Ovary (tissue), 9 donors: ENCODE data around the gene FOXD2. TPM values are rescaled to one million over a fixed set of nuclear protein-coding genes. Genes with fewer than 3 reads are reported as not detected.
"Not testable (repeated sequence)": the region's sequence is repeated elsewhere in the genome, so short reads cannot be mapped to it uniquely, and the experiment has no call there.

Experiments
- DNase-seq, 5 donors: peaks; one replicate each; pipeline ENCODE4 v3.0.0-alpha.2; 2019 to 2020
- H3K27ac ChIP-seq, 2 donors: fragments of 200-600 bp; one replicate each; pipeline versions ENCODE4 v1.5.1 to v1.8.0; 2019 to 2022
- H3K27me3 ChIP-seq: fragments of 200-600 bp; one replicate; pipeline ENCODE4 v1.8.0; 2022
- H3K36me3 ChIP-seq: fragments of 200-600 bp; sonication (generic); one replicate; pipeline ENCODE4 v1.5.1; 2019
- H3K4me1 ChIP-seq: one replicate; pipeline ENCODE4 v1.8.1; 2013; ENCODE audit warnings: mild to moderate bottlenecking, moderate library complexity; ENCODE audit not compliant: insufficient read depth
- H3K4me3 ChIP-seq: fragments of 200-600 bp; sonication (generic); one replicate; pipeline ENCODE4 v1.5.1; 2017
- H3K9me3 ChIP-seq, 2 donors: fragments of 200-600 bp in 1 of 2; sonication (generic) in 1 of 2; one replicate each; pipeline versions ENCODE4 v1.5.1 to v1.8.1; 2013 to 2019; ENCODE audit warnings: mild to moderate bottlenecking in 1 of 2, moderate library complexity in 1 of 2
- EP300 ChIP-seq: sonication (generic); formaldehyde crosslinking; IDR thresholded peaks from one replicate; pipeline ENCODE4 v1.6.1; 2017; ENCODE audit warnings: antibody characterized with exemption
- POLR2A ChIP-seq: fragments of 450-650 bp; IDR thresholded peaks from one replicate; pipeline ENCODE4 v1.6.1; 2017; ENCODE audit warnings: antibody characterized with exemption, mild to moderate bottlenecking, moderate library complexity
- WGBS, 3 donors: extraction: QIAGEN DNeasy Blood & Tissue Kit in 1 of 3; methylation state at CpG; one replicate each; pipeline versions ENCODE4 v1.1.5 to v1.1.7; 2013 to 2017; 5-methylcytosine and 5-hydroxymethylcytosine counted together
- intact Hi-C, 4 donors: fragments of 100-400 bp; cut with DNase I; formaldehyde crosslinking; loops; one replicate each; pipeline versions ENCODE4 v1.11.0 to v1.15.1; 2022 to 2023
- polyA plus RNA-seq, 2 donors: library from polyadenylated mRNA; stranded (reverse); fragments of 200-250 nt in 1 of 2; fragments of 350-450 nt in 1 of 2; fragmentation: Illumina TruSeq in 1 of 2; extraction: RNeasy Lipid Tissue Mini Kit (QIAGEN cat#74804) in 1 of 2; gene quantifications; one replicate each; pipeline ENCODE4 v1.2.3, GENCODE V29; 2013 to 2014
- total RNA-seq, 7 donors: library from RNA; depleted of rRNA in 2 of 7; stranded (reverse); fragments of >200 nt in 2 of 7; fragmentation: NEBNext Ultra II Directional in 3 of 7; extraction: Animal tissue kit (Norgen Biotek cat#: 25700) in 3 of 7; gene quantifications; one replicate each; pipeline versions ENCODE4 v1.1.0 to v1.2.4, GENCODE V29; 2016 to 2023
- TF ChIP-seq, protein P1 (sequence below), 3 donors: fragments of 450-650 bp in 2 of 3; fragments of 200-600 bp in 1 of 3; IDR thresholded peaks; one replicate each; pipeline versions ENCODE4 v1.5.1 to v1.8.0; 2016 to 2022; ENCODE audit warnings: antibody characterized with exemption in 3 of 3, mild to moderate bottlenecking in 1 of 3
- donor health status: DM: no; HTN: no; CAD: no; lungs with moderate emphysema.
- donor health status: DM: no; HTN: no; CAD: no.
- donor health status: Bipolar disorder and iron deficiency.
- donor health status: DM: yes; HTN: yes; CAD: no.
- donor health status: DM: no; HTN: no; CAD: no.
- donor health status: DM: yes; HTN: yes; CAD: no.

FOXD2 gene
- total and polyA plus RNA-seq, 9 donors, result 0.05 to 0.18 (median 0.09) TPM; not detected in 3

DNA sequence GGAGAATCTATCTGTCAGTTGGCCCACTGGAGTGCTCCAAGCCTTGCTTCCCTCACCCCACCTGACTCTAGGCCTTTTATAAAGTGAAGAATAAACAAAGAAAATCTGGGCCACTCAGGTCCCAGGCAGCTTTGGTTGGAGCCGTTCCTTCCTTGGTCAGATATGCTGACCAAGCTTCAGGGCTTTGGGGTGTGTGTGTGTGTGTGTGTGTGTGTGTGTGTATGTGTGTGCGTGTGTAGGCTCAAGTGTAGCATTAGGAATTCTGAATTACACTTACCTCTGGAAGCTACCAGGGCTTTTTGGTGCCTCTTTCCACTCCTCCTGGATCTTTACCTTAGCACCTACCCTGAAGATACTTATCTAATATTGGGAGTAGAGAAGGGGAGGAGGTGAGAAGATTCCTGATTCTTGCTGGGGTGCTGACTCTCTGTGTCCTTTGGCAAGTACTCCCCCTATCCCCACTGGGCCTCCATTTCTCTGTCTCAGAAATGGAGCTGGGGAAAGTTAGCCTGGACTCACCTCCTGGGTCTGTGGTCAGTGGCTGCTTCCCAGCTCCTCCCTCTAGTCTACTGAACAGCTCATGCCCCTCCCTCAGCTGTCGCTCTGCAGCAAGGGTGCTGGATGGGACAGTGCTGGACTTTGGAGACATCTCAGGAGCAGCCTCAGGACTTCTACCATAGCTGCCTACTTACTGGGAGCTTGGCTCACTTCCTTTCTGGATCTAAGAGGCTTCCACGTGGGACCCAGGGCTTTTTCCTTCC is 10.8 kb downstream of the FOXD2 start:
- intact Hi-C loops, result no loop called here
- Histone ChIP-seq H3K4me3 (no peak overlapping the region), H3K36me3 (no peaks in the 10 kb centered on the region), H3K9me3 (no peaks in the 10 kb centered on the region), H3K4me1 (no peaks in the 10 kb centered on the region), H3K27me3 (no peaks in the 10 kb centered on the region), H3K27ac (no peak overlapping the region)
- TF ChIP-seq, protein P1, sequence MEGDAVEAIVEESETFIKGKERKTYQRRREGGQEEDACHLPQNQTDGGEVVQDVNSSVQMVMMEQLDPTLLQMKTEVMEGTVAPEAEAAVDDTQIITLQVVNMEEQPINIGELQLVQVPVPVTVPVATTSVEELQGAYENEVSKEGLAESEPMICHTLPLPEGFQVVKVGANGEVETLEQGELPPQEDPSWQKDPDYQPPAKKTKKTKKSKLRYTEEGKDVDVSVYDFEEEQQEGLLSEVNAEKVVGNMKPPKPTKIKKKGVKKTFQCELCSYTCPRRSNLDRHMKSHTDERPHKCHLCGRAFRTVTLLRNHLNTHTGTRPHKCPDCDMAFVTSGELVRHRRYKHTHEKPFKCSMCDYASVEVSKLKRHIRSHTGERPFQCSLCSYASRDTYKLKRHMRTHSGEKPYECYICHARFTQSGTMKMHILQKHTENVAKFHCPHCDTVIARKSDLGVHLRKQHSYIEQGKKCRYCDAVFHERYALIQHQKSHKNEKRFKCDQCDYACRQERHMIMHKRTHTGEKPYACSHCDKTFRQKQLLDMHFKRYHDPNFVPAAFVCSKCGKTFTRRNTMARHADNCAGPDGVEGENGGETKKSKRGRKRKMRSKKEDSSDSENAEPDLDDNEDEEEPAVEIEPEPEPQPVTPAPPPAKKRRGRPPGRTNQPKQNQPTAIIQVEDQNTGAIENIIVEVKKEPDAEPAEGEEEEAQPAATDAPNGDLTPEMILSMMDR (IDR thresholded peaks at IDR 0.05), result no peak
- no peak for TF ChIP-seq EP300
- no peak for TF ChIP-seq POLR2A
- WGBS, 3 donors, result 30 to 41% (median 37%) methylated on average over 4 of the region's 4 CpGs
- DNase-seq, result no peak

DNA sequence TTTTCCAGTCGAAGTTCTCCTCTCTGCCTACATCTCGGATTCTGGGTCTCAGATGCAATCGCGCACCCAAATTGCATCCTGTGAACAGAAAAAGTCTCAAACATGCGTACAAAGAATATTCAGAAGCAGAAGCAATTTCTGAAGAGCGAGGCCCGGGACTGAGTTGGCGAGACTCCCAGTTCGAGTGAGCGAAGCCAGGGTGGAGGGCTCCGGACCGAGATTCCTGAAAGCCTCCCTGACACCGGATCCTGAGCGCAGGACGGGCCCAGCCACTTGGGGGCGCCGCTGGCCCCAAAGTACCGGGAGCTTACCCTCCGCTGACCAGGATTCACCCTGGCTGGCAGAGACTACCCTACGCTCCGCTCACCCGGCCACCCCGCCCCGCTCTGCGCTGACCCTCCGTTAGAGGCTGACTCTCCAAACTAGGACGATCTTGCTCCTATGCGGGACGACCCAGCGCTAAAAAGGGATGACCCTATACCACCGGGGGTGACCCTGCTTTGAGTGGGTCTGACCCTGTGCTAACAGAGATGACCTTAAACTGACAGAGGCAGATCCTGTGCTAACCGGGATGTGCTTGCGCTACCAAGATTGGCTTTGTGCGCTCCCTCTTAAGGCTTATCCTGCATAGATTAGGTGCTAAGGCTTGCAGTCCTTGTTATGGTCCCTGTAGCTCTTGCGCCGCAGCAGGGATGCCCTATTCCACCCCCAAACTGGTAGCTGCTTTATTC is 12.1 kb downstream of the FOXD2 start:
- intact Hi-C loops, result no loop called here
- Histone ChIP-seq H3K27ac (no peak overlapping the region), H3K27me3 (no peaks in the 10 kb centered on the region)

DNA sequence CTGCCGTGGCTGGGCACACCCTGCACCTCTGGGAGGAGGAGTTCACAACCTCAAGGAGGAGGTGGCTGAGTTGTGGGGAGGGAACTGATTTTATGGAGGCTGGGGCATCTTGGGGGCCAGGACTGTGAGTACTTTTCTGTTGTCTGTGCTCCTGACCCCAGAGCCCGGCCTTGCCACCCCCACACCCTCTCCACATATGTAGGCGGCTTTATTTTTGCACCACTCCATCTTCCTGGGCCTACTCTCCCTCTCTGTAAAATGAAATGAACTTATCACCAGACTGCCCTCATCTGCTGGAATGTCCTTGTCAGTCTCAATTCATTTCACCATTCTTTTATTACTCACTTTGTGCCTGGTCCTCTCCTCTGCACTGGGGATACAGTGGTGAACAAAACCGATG is 12.8 kb downstream of the FOXD2 start:
- no peak for TF ChIP-seq EP300
- TF ChIP-seq POLR2A, result no peak
- TF ChIP-seq, protein P1 (IDR thresholded peaks at IDR 0.05), result no peak
- Histone ChIP-seq H3K9me3 (no peaks in the 10 kb centered on the region), H3K4me3 (no peak overlapping the region), H3K27ac (no peak overlapping the region), H3K4me1 (no peaks in the 10 kb centered on the region), H3K27me3 (no peaks in the 10 kb centered on the region), H3K36me3 (no peaks in the 10 kb centered on the region)
- intact Hi-C loops, result no loop called here
- DNase-seq, result no peak
- 44 to 58% (median 46%) methylated on average over 4 of the region's 4 CpGs for WGBS, 3 donors

More for the DNA sequence above, 12.1 kb downstream of the FOXD2 start:
- Histone ChIP-seq H3K9me3 (no peaks in the 10 kb centered on the region), H3K4me3 (no peak overlapping the region), H3K36me3 (no peaks in the 10 kb centered on the region), H3K4me1 (no peaks in the 10 kb centered on the region)
- DNase-seq, result no peak
- no peak for TF ChIP-seq POLR2A
- no peak for TF ChIP-seq EP300
- TF ChIP-seq, protein P1 (IDR thresholded peaks at IDR 0.05), result no peak
- 10 to 14% (median 12%) methylated on average over 24 to 36 of the region's 36 CpGs for WGBS, 3 donors

DNA sequence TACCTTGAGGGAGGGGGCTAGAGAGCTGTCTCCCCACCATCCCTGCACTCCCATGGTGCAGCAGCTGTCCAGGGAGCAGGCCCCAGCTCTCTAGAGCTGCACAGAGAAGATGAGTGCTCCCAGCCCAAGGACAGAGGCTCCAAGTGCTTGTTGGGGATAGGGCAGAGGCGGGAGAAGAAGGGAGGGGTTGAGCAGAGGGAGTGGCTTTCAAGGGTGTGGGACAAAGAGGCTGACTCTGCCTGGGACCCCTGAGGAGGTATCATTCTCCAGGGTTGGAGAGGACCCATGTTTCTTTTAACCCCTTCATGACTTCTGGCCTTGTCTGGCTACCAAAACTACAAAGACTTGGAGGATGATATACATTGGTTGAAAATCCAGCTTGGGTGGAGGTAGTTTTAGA is 14.6 kb downstream of the FOXD2 start:
- Histone ChIP-seq H3K27me3 (no peaks in the 10 kb centered on the region), H3K4me3 (no peak overlapping the region)
- intact Hi-C loops, result no loop called here

DNA sequence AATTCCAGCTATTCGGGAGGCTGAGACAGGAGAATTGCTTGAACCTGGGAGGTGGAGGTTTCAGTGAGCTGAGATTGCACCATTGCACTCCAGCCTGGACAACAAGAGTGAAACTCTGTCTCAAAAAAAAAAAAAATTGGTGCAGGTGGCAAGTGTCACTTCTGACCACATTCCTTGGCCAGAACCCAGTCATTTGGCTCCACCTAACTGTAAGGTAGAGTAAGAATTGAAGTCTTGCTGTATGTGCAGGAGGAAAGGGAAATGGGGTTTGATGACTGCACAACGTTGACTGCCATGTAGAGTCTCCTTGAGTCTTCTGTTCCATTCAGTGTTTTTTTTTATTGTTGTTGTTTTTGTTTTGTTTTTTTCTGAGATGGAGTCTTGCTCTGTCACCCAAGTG is 16.1 kb downstream of the FOXD2 start:
- H3K4me3 ChIP-seq, H3K27ac ChIP-seq, DNase-seq, H3K4me1 ChIP-seq, intact Hi-C loops, H3K36me3 ChIP-seq, H3K9me3 ChIP-seq, H3K27me3 ChIP-seq: not testable (repeated sequence)
- WGBS, 3 donors, result 81 to 88% (median 82%) methylated on average over 2 of the region's 2 CpGs

More for the DNA sequence above, 14.6 kb downstream of the FOXD2 start:
- Histone ChIP-seq H3K36me3 (no peaks in the 10 kb centered on the region), H3K27ac (no peak overlapping the region), H3K4me1 (no peaks in the 10 kb centered on the region), H3K9me3 (no peaks in the 10 kb centered on the region)
- TF ChIP-seq, protein P1 (IDR thresholded peaks at IDR 0.05), result no peak
- no peak for TF ChIP-seq POLR2A
- TF ChIP-seq EP300, result no peak
- WGBS, 3 donors, result 63 to 82% (median 79%) methylated on average over 1 of the region's 1 CpG
- DNase-seq, result no peak
